Measurements from ENCODE around the gene CAMK1D.
A peak's percentile ranks its signal among the peaks of the same experiment; 100 is the strongest.
"Not testable (repeated sequence)": the region's sequence is repeated elsewhere in the genome, so short reads cannot be mapped to it uniquely, and the experiment has no call there.

The CAMK1D gene

DNA sequence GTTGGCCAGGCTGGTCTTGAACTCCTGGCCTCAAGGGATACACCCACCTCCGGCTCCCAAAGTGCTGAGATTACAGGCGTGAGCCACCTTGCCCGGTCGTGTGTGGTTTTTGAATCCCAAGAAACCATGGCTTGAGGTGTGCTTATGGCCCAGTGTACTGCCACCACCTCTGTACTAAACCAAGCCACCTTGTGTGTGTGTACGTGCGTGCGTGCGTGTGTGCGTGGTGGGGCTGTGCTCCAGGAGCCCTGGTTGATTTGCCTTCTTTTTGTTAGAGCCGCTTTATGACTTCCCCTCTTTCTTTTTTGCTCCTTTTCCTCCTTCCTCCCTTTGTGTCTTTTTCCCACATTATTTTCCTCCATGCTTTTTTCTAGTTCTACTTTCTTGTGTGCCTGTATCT lies 121.4 kb downstream of the CAMK1D start:
- no peak for DNase-seq

- no peak for DNase-seq
Observed at GRCh38 chr10:12471135-12471534, 121.8 kb downstream of the CAMK1D start.

GRCh38 chr10:12473491-12473890 lies 124.1 kb downstream of the CAMK1D start:
- DNase-seq = no peak

DNA sequence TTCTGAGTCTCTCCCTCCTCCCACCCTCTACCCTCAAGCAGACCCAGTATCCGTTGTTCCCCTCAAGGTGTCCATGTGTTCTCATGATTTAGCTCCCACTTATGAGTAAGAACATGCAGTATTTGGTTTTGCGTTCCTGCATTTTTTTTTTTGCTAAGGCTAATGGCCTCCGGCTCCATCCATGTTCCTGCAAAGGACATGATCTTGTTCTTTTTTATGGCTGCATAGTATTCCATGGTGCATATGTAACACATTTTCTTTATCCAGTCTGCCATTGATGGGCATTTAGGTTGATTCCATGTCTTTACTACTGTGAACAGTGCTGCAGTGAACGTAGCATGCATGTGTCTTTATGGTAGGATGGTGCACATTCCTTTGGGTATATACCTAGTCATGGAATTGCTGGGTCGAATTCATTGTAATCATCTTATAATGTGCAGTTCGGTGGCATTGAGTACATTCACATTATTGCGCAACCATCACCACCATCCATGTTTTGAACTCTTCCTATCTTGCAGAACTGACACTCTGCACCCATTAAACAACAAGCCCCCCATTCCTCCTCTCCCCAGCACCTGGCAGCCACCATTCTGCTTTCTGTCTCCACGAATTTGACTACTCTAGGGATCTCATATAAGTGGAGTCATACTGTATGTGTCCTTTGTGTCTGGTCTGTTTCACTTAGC lies 125.5 kb downstream of the CAMK1D start:
- DNase-seq = no peak

- DNase-seq = no peak
Observed at GRCh38 chr10:12476656-12477055, 127.3 kb downstream of the CAMK1D start.

DNA sequence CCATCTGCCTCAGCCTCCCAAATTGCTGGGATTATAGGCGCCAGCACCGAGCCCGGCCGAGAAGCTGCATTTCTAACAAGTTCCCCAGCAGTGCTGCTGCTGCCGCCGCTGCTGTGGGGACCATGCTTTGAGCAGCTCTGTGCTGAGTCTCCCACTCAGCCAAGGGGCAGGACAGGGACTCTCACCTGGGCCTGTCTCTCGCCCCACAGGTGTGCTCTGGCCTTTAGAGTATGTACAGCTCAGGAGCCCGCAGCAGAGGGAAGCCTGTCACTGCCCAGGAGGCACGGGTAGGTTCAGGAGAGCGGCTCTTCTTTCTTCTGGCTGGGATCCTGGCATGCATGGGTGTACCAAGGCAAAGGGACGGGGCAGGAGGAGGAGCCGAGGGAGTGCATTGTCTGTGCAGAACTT lies 130.1 kb downstream of the CAMK1D start:
- DNase-seq = no peak

- no peak for DNase-seq
Observed at GRCh38 chr10:12479924-12480323, 130.6 kb downstream of the CAMK1D start.

- DNase-seq = no peak
Observed at GRCh38 chr10:12480440-12480839, 131.1 kb downstream of the CAMK1D start.

DNA sequence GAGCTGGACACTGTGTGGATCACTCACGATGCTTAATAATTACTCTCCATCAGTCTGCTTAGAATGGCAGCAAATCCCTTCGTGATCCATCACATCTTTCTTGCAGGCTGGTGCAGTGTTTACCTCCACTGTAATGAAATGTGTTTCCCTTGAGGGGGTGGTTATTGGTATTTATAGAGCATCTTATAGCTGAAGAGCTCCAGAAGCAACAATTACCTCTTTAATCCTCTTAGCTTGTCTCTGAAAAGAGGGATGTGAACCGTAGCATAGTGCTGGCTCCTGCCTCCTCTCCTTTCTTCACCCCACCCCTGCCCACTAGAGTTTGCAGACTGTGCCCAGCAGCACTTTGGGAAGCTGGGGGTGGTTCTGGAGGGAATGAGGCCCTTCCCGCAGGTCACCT lies 132.6 kb downstream of the CAMK1D start:
- no peak for DNase-seq

DNA sequence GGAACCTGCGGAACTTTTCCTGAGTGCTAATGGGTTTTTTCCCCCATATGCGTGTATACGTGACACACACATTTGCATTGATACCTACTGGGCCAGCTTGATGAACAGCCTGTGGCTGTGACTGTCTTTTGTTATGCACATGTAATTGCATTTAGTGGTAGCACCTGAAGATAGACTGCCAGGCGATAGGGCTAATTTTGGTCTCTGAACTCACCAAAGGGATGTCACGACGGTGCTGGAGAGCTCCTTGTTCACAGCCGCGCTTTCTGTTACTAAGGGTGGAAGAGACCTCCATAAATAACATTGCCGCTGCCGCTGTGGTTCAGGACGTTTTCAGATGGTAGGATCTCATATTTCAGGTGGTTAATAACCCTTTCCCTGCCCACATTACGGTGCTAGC lies 133.2 kb downstream of the CAMK1D start:
- DNase-seq = no peak

GRCh38 chr10:12484002-12484918 lies 134.9 kb downstream of the CAMK1D start:
- no peak for DNase-seq

DNA sequence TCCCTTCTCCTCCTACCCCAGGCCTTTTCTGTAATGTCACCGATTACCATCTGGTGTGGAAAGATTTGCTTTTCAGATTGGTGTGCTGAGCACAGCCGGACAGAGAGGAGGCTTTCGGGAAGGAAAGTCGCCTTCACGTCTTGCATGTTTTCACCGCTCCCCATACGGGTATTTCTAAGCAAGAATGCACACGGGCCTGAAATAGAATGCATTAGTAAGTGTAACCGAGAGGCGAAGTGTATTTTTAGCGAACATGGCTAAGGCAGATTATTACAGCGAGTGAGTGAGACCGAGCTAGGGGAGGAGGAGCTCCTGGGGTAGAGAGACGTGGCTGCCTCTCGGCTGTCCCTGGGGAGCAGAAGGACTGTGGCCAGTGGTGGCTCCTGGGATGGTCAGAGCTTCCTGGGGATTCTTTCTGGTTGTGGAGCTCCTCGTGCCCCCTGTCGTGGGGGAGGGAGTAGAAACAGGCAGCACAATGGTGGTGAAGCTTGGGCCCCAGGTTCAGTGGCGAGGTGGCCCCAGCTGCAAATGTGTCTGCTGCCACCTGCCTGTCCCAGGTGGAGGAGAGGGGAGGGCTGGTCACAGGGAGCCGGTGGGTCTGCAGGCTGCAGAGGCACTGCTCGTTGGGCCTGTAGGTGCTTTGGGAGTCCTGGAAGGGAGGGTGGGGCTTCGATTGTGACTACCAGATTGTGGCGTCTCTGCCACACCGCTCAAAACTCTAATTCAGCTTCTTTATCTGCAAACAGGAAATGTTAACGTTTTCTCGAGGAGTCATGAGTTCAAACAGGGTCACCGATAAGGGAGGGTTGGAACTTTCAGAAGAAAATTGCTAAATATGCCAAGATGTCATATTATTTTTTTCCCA lies 135.8 kb downstream of the CAMK1D start:
- DNase-seq = peak; percentile 54

GRCh38 chr10:12487366-12487765 lies 138.0 kb downstream of the CAMK1D start:
- DNase-seq = no peak

DNA sequence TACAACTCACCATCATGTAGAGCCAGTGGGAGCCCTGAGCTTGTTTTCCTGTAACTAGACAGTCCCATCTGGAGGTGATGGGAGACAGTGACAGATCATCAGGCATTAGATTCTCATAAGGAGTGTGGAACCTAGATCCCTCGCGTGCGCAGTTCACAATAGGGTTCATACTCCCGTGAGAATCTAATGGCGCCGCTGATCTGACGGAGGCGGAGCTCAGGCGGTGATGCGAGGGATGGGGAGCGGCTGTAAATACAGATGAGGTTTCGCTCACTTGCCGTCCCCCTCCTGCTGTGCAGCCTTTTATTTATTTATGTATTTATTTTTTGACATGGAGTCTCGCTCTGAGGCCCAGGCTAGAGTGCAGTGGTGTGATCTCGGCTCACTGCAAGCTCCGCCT lies 139.3 kb downstream of the CAMK1D start:
- DNase-seq = no peak

GRCh38 chr10:12489357-12489756 lies 140.0 kb downstream of the CAMK1D start:
- DNase-seq = no peak

DNA sequence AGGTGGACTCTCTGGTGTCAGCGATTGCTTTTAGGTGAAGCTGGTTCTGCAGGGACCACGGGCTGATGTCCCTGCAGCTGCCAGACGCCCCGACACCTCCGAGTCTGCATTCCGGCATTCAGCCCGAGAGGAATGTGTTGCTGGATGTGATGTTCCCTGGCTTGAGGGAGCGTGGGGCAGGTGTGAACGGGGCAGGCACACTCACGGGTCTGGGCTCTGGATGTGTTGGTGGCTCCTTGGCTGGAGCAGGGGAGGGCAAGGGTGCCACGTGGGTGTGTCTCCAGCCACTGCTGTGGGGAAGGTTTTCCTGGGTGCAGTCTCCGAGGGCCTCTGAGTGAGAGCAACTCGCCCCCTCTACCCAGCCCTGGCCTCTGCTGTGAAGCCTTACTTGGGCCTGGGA lies 140.5 kb downstream of the CAMK1D start:
- DNase-seq = no peak

DNA sequence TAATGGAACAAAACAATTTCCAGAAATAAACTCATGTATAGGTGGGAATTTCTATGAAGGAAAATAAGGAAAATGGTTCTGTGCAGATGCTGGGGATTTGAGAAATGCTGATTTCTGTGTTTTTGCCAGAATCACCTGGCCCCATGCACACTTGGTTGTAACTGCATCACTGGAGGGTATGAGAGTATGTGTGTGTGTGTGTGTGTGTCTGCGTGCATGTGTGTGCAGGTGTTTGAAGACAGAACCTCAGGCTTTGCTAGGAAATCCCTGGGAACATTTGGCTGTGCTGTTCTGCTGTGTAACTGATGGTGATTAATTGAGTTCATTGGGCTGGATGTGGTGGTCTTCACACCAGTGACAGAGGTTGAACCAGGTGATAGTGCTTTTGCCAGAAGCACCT lies 141.6 kb downstream of the CAMK1D start:
- DNase-seq = no peak

DNA sequence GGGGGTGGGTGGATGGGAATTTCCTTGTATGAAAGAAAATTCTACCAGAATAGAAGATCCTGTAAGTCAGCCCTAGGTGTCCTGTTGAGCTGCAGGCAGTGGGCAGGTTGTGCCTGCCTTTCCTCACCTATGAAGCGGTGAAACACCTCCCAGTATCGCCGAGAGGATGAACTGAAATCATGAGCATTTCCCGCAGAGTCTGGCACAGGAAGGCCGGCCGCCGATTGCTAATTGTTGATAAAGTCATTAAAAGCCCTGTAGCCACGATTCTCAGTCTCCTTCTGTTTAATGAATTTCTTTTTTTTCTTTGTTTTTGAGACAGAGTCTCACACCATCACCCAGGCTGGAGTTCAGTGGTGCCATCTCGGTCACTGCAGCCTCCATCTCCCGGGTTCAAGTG lies 142.1 kb downstream of the CAMK1D start:
- no peak for DNase-seq

GRCh38 chr10:12492016-12492415 lies 142.7 kb downstream of the CAMK1D start:
- DNase-seq = no peak

DNA sequence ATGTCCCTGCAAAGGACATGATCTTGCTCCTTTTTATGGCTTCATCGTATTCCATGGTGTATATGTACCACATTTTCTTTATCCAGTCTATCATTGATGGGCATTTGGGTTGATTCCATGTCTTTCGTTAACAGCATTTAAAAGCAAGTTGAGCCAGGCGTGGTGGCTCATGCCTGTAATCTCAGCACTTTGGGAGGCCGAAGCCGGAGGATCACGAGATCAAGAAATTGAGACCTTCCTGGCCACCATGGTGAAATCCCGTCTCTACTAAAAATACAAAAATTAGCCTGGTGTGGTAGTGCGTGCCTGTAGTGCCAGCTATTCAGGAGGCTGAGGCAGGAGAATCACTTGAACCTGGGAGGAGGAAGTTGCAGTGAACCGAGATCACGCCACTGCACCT lies 147.7 kb downstream of the CAMK1D start:
- DNase-seq = not testable (repeated sequence)

DNA sequence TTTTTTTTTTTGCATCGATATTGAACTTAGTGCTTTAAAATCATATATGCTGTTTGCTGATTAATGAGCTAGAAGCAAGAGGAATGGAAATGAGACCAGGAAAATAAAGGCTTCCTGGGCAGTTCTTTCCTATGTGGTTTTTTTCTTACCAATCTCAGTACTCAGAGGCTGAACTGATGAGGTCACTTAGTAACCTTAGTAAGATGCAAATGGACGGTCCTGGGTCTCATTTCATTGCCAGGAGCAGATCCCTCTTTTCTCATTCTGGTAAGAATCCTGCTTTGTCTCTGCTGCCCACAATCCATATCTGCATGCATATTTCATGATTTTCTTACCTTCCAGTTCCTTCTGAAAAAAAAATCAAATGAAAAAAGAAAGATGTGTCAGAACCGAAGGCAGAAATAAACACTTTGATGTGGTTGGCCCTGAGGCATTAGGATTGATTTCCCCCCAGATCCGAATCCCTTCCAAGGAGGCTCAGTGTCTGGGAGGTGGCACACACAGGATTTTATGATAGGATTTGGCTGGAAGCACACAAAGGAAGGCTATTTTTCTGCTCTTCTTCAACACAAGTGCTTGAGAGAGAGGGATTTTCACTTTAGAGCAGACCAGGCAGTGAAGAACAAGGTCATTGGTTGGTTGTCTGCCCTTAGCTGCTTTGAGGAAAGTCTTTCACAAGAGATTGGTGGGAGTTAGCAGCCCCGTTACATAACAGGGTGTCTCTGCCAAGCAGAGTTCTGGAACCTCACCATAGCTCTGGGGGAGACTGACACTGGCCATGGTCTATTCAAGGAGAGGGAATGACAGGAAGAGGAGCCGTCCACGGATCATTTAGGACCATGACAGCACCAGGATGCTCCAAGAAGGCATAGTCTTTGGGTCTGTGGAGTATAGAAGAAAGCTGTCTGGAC lies 150.0 kb downstream of the CAMK1D start:
- no peak for DNase-seq

All from OCI-M1 (cell line).